ENCODE results near the gene MUCL3.

Gene MUCL3

GRCh38 chr6:30974490-30975252 lies 33.9 kb downstream of the MUCL3 start:
- H3K9me3 ChIP-seq (ENCODE audit: control insufficient read depth, low read length), result no peaks in the 10 kb centered on the region
- peaks cover 7% of the 10 kb centered on the region for H3K4me1 ChIP-seq (ENCODE audit: control insufficient read depth, insufficient read depth, low read length)
- H3K27me3 ChIP-seq (ENCODE audit: control insufficient read depth, insufficient read depth, low read length), result no peaks in the 10 kb centered on the region
- H3K4me3 ChIP-seq (ENCODE audit: low read length), result no peak overlapping the region
- no peaks in the 10 kb centered on the region for H3K36me3 ChIP-seq (ENCODE audit: control insufficient read depth, insufficient read depth, low read length)
- no peak overlapping the region for H3K9ac ChIP-seq (ENCODE audit: low read length)

- no peak overlapping the region for H3K9ac ChIP-seq (ENCODE audit: low read length)
- no peak overlapping the region for H3K4me3 ChIP-seq (ENCODE audit: low read length)
- H3K27me3 ChIP-seq (ENCODE audit: control insufficient read depth, insufficient read depth, low read length), result no peaks in the 10 kb centered on the region
- no peaks in the 10 kb centered on the region for H3K36me3 ChIP-seq (ENCODE audit: control insufficient read depth, insufficient read depth, low read length)
- H3K4me1 ChIP-seq (ENCODE audit: control insufficient read depth, insufficient read depth, low read length), result peaks cover 25% of the 10 kb centered on the region
- no peaks in the 10 kb centered on the region for H3K9me3 ChIP-seq (ENCODE audit: control insufficient read depth, low read length)
Observed at GRCh38 chr6:30979141-30979540, 38.4 kb downstream of the MUCL3 start.

DNA sequence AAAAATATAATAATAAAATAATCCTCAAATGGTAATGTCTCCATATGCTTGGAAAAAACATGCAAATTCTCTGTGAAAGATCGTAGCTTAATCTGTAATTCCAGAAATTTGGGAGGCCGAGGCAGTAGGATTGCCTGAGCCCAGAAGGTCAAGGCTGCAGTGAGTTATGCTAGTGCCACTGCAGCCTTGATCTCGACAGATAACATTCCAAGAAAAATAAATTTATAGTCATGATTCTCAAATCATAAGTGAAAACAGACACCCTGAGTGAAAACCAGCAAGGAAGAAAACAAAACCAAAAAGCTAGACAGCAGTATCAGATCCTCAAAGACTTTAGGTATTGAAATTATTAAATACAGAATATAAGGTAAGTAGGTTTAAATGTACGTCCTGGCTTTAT lies 38.9 kb downstream of the MUCL3 start:
- H3K9me3 ChIP-seq (ENCODE audit: control insufficient read depth, low read length), result no peaks in the 10 kb centered on the region

DNA sequence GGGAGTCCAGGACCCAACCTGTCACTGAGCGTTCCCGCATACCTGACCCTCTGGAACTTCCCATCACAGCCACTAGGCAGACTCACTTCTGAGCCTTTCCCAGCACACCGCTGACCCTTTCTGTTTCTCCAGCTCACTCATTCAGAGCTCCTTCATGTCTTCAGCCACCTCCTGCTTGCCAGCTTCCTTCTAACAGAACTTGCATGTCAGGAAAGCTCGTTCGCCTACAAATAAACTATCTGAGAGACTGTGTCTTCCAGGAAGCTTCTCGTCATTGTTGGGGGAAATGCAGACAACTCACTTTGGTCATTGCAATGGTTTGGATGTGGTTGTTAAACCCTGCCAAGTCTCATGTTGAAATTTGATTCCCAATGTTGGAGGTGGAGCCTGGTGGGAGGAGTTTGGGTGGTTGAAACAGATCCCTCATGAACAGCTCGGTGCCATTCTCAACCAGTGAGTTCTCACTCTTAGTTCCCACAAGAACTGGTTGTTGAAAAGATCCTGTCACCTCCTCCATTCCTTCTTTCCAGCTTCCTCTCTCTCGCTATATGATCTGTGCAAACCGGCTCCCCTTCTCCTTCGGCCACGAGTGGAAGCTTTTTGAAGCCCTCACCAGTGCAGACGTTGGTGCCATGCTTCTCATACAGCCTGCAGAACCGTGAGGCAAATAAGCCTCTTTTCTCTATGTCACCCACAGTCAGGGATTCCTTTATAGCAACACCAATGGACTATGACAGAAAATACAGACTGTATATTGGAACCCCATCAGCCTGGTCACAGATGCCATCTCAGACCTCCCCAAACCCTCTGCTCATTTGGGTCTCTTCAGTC lies 41.4 kb downstream of the MUCL3 start:
- H3K9ac ChIP-seq (ENCODE audit: low read length), result no peak overlapping the region
- H3K27me3 ChIP-seq (ENCODE audit: control insufficient read depth, insufficient read depth, low read length), result no peaks in the 10 kb centered on the region
- no peak overlapping the region for H3K4me3 ChIP-seq (ENCODE audit: low read length)
- H3K9me3 ChIP-seq (ENCODE audit: control insufficient read depth, low read length), result no peaks in the 10 kb centered on the region
- peaks cover 19% of the 10 kb centered on the region for H3K4me1 ChIP-seq (ENCODE audit: control insufficient read depth, insufficient read depth, low read length)
- no peaks in the 10 kb centered on the region for H3K36me3 ChIP-seq (ENCODE audit: control insufficient read depth, insufficient read depth, low read length)

More for the DNA sequence above, 38.9 kb downstream of the MUCL3 start:
- Histone ChIP-seq H3K4me3 (ENCODE audit: low read length) (no peak overlapping the region), H3K9ac (ENCODE audit: low read length) (no peak overlapping the region), H3K36me3 (ENCODE audit: control insufficient read depth, insufficient read depth, low read length) (no peaks in the 10 kb centered on the region), H3K27me3 (ENCODE audit: control insufficient read depth, insufficient read depth, low read length) (no peaks in the 10 kb centered on the region), H3K4me1 (ENCODE audit: control insufficient read depth, insufficient read depth, low read length) (peaks cover 25% of the 10 kb centered on the region)

GRCh38 chr6:30983439-30983838 lies 42.7 kb downstream of the MUCL3 start, which contains the start of gene MUC21:
TSS of gene MUC21 (plus strand) at chr6:30983718. CDS start at chr6:30983959, 241 bp downstream.
- H3K9me3 ChIP-seq (ENCODE audit: control insufficient read depth, low read length), result no peaks in the 10 kb centered on the region
- no peaks in the 10 kb centered on the region for H3K27me3 ChIP-seq (ENCODE audit: control insufficient read depth, insufficient read depth, low read length)
- no peak within 1 kb of the TSS for H3K4me3 ChIP-seq (ENCODE audit: low read length)
- no peaks in the 10 kb centered on the region for H3K36me3 ChIP-seq (ENCODE audit: control insufficient read depth, insufficient read depth, low read length)
- peaks cover 19% of the 10 kb centered on the region for H3K4me1 ChIP-seq (ENCODE audit: control insufficient read depth, insufficient read depth, low read length)
- H3K9ac ChIP-seq (ENCODE audit: low read length), result no peak within 1 kb of the TSS

DNA sequence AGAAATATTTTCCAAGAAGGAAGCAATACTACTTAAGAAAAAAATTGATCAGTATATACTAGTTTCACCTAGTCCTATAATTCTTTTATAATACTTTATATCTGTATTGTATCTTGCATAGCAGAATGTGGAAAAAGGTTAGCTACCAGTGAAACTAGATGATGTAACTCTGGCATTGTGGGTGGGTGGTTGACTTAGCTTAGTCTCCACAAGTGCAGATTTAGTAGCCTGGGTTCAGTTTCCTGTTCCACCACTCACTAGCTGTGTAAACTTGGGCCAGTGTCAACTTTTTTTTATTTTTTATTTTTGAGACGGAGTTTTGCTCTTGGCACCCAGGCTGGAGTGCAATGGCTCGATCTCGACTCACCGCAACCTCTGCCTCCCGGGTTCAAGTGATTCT lies 44.7 kb downstream of the MUCL3 start:
- H3K36me3 ChIP-seq (ENCODE audit: control insufficient read depth, insufficient read depth, low read length), result no peaks in the 10 kb centered on the region
- H3K4me1 ChIP-seq (ENCODE audit: control insufficient read depth, insufficient read depth, low read length), result peaks cover 19% of the 10 kb centered on the region
- H3K9ac ChIP-seq (ENCODE audit: low read length), result no peak overlapping the region
- H3K27me3 ChIP-seq (ENCODE audit: control insufficient read depth, insufficient read depth, low read length), result no peaks in the 10 kb centered on the region
- H3K4me3 ChIP-seq (ENCODE audit: low read length), result no peak overlapping the region
- H3K9me3 ChIP-seq (ENCODE audit: control insufficient read depth, low read length), result no peaks in the 10 kb centered on the region

DNA sequence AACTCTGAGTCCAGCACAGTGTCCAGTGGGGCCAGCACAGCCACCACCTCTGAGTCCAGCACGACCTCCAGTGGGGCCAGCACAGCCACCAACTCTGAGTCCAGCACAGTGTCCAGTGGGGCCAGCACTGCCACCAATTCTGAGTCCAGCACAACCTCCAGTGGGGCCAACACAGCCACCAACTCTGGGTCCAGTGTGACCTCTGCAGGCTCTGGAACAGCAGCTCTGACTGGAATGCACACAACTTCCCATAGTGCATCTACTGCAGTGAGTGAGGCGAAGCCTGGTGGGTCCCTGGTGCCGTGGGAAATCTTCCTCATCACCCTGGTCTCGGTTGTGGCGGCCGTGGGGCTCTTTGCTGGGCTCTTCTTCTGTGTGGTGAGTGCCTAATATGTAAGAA lies 46.5 kb downstream of the MUCL3 start:
- Histone ChIP-seq H3K4me3 (ENCODE audit: low read length) (no peak overlapping the region), H3K9ac (ENCODE audit: low read length) (no peak overlapping the region), H3K9me3 (ENCODE audit: control insufficient read depth, low read length) (no peaks in the 10 kb centered on the region), H3K4me1 (ENCODE audit: control insufficient read depth, insufficient read depth, low read length) (peaks cover 12% of the 10 kb centered on the region), H3K36me3 (ENCODE audit: control insufficient read depth, insufficient read depth, low read length) (no peaks in the 10 kb centered on the region), H3K27me3 (ENCODE audit: control insufficient read depth, insufficient read depth, low read length) (no peaks in the 10 kb centered on the region)

- Histone ChIP-seq H3K27me3 (ENCODE audit: control insufficient read depth, insufficient read depth, low read length) (no peaks in the 10 kb centered on the region), H3K4me1 (ENCODE audit: control insufficient read depth, insufficient read depth, low read length) (peaks cover 4% of the 10 kb centered on the region), H3K9ac (ENCODE audit: low read length) (no peak overlapping the region), H3K36me3 (ENCODE audit: control insufficient read depth, insufficient read depth, low read length) (no peaks in the 10 kb centered on the region), H3K4me3 (ENCODE audit: low read length) (no peak overlapping the region), H3K9me3 (ENCODE audit: control insufficient read depth, low read length) (no peaks in the 10 kb centered on the region)
Observed at GRCh38 chr6:30988209-30988825, 47.5 kb downstream of the MUCL3 start.

DNA sequence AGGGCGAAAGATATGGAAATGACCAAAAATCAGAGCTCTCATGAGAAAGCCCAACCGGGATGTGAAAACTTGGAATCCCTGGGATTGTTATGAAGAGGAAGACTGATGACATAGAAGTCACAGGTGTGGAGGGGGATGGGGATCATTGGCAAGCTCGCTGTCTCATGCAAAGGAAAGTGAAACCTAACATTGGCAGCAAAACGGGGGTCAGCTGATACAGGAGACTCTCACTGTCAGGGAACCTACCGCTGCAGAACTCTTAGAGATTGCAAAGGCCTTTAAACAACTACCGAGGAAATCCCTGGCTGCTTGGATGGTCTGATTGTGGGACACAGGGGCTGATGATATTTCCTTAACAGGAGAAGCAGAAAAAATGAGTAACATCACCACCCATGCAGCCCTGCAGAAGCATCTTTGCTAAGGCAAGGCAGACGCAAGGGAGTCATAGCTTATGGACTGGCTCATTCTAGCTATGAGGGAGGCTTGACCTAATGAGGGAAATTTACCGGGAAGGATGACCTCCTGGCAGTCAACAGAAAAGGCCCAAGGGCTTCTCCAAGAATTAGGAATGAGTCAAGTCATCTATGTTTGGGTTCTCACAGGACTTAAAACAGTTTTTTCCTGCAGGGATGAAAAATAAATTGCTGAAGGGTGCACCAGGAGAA lies 49.8 kb downstream of the MUCL3 start:
- Histone ChIP-seq H3K9me3 (ENCODE audit: control insufficient read depth, low read length) (no peaks in the 10 kb centered on the region), H3K36me3 (ENCODE audit: control insufficient read depth, insufficient read depth, low read length) (no peaks in the 10 kb centered on the region), H3K27me3 (ENCODE audit: control insufficient read depth, insufficient read depth, low read length) (no peaks in the 10 kb centered on the region), H3K4me1 (ENCODE audit: control insufficient read depth, insufficient read depth, low read length) (no peaks in the 10 kb centered on the region), H3K4me3 (ENCODE audit: low read length) (no peak overlapping the region), H3K9ac (ENCODE audit: low read length) (no peak overlapping the region)

DNA sequence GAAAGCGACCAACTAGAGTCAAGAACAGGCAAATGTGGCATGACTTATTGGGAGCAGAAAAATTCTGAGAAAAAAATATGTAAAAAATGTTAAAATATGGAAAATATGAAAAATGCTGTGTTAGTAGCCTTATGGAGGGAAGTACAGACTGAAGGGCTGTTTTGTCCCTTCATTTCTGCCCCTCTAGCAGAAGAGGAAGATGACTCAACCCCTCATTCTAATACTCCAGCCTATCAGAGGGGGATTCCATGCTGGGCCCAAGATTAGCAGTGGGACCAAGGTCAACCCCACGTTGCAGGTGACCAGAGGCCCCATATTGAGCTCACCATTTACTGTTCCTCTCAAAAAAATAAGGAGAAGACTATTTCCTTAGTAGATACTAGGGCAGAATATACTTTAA lies 51.1 kb downstream of the MUCL3 start:
- no peaks in the 10 kb centered on the region for H3K27me3 ChIP-seq (ENCODE audit: control insufficient read depth, insufficient read depth, low read length)
- no peaks in the 10 kb centered on the region for H3K4me1 ChIP-seq (ENCODE audit: control insufficient read depth, insufficient read depth, low read length)
- H3K36me3 ChIP-seq (ENCODE audit: control insufficient read depth, insufficient read depth, low read length), result no peaks in the 10 kb centered on the region
- H3K9ac ChIP-seq (ENCODE audit: low read length), result no peak overlapping the region
- no peak overlapping the region for H3K4me3 ChIP-seq (ENCODE audit: low read length)
- no peaks in the 10 kb centered on the region for H3K9me3 ChIP-seq (ENCODE audit: control insufficient read depth, low read length)

- no peaks in the 10 kb centered on the region for H3K36me3 ChIP-seq (ENCODE audit: control insufficient read depth, insufficient read depth, low read length)
- H3K27me3 ChIP-seq (ENCODE audit: control insufficient read depth, insufficient read depth, low read length), result no peaks in the 10 kb centered on the region
- H3K4me3 ChIP-seq (ENCODE audit: low read length), result no peak overlapping the region
- no peaks in the 10 kb centered on the region for H3K9me3 ChIP-seq (ENCODE audit: control insufficient read depth, low read length)
- no peaks in the 10 kb centered on the region for H3K4me1 ChIP-seq (ENCODE audit: control insufficient read depth, insufficient read depth, low read length)
- no peak overlapping the region for H3K9ac ChIP-seq (ENCODE audit: low read length)
Observed at GRCh38 chr6:30997301-30997700, 56.5 kb downstream of the MUCL3 start.

All from mucosa of stomach (tissue), 1 donor.